T follicular helper cell (primary cell): ENCODE measurements around the gene LILRA6.
A peak's percentile ranks its signal among the peaks of the same experiment; 100 is the strongest.
"Not testable (repeated sequence)": the region's sequence is repeated elsewhere in the genome, so short reads cannot be mapped to it uniquely, and the experiment has no call there.

Source experiments
- DNase-seq: peaks from one replicate; pipeline ENCODE4 v3.0.0-alpha.2; 2020; ENCODE audit warnings: low read depth
- total RNA-seq, 2 experiments: gene quantifications; one replicate each; lab custom pipeline; 2026; lab: John Stamatoyannopoulos, UW

Gene LILRA6
- total RNA-seq = 0 to 0.42 reads per million in 2 experiments

GRCh38 chr19:54242646-54243045 lies at the start of gene LILRA6:
LILRA6 (minus strand) TSS chr19:54242790.
- not testable (repeated sequence) for DNase-seq

DNA sequence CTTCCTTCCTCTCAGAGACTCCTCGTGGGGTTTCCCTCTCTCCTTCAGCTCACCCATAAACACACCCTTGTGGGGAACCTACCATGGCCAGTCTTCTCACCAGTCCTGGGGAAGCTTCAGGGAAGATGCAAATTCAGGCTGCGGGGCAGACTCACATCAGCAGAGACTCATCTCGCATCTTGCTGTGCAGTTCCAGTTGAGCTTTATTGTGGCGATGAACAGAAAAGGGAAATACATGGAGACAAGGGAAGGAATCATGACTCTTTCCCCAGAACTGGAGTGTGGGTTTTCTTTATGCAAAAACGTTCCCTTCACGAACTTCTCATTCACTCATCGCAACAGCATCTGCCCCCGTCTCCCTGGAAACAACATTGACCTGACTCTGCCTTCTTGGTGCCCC lies 46.6 kb upstream of the LILRA6 start:
- DNase-seq = not testable (repeated sequence)

DNA sequence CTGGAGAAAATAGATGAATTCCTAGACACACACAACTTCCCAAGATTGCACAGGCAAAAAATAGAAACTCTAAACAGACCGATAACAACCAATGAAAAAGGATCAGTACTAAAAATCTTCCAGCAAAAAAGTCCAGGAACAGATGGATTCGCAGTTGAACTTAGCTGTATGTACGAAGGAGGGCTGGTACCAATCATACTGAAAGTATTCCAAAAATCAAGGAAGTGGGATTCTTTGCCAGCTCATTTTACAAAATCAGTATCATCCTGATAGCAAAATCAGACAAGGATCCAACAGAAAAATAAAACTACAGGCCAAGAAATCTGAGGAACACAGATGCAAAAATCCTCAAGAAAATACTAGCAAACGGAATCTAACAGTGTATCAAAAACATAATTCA lies 44.9 kb upstream of the LILRA6 start:
- DNase-seq = no peak

DNA sequence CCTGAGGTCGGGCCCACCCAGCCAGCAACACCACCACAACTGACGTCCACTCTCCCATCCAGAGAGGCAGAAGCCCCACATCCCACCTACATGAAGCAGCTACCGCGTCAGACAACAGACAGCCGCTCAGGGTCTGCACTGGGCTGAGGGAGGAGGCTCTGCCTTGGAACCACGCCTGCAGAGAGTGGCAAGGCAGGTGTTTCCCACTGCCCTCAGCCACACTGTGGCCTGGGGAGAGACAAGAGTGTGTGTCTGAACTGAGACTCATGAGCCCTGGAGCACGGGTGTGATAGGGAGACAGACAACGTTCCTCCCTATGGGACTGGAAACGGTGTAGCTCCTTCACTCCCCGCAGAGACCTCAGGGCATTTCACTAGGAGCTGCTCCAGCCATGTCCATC lies 43.7 kb upstream of the LILRA6 start:
- not testable (repeated sequence) for DNase-seq

DNA sequence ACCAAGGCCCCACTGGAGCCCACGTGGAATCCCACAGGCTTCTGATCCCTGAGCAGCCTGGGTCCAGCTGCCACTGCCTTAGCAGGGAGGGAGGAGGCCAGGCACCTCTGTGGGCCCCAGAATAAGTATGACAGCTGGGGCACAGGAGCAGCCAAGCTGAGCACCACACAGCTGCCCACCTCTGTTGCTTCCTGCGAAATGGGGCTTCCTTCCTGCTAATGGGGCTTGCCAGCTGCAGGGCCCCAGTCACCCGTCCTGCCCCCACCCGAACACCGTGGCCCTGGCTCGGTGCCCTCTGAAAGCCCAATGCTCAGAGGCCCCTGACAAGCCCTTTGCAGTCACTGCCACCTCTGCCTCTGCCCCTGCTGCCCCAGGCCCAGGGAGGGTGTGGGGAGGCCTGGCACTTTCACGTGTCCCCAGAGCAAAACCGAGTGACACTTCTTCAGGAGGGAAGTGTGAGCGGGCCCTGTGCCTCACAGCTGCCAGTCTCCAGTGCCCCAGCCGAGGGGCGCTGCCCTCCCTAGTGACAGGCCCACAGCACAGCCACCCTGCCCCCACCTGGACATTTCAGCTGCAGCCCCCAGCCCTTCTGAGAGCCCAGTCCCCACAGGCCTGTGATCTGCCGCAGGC lies 43.0 kb upstream of the LILRA6 start:
- not testable (repeated sequence) for DNase-seq

- no peak for DNase-seq
Measured at GRCh38 chr19:54282686-54283470, 40.3 kb upstream of the LILRA6 start.

DNA sequence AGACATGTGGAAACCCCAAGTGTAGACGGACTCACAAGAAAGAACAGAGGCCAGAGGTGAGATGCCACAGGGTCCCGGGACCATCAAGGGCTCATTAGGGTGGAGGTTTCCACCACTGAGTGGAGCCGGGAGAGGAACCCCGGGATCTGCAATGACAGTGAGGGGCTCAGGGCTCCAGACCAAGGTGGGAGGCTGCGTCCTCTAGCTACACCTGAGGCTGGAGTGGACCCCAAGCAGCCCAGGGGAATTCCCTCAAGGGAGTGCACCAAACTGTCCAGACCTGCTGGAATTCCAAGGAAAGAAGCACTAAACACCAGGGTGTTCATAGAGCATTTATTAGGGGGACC lies 39.1 kb upstream of the LILRA6 start:
- not testable (repeated sequence) for DNase-seq

- DNase-seq = no peak
Measured at GRCh38 chr19:54281007-54281728, 38.6 kb upstream of the LILRA6 start, which contains the start of gene LILRB2. LILRB2 (minus strand) TSS chr19:54281110; CDS start chr19:54280496, 614 bp downstream.

DNA sequence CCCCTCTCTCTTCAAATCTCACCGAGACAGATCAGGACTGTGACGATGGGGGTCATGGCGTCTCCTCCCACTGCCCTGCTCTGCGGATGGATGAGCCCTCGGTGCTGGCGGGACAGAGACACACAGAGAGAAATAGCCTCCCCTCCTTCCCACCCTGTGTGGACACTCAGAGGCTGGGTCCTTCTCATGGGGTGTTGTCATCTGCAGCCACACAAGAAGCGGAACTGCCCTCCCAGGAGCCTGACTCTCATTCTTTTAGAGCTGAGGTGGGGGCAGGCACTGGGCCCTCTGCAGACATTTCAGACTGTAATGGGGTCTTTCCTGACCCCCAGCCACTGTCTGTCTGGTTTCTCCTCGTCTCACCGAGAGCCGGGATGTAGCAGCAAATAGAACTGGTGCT lies 37.9 kb upstream of the LILRA6 start:
- not testable (repeated sequence) for DNase-seq

DNA sequence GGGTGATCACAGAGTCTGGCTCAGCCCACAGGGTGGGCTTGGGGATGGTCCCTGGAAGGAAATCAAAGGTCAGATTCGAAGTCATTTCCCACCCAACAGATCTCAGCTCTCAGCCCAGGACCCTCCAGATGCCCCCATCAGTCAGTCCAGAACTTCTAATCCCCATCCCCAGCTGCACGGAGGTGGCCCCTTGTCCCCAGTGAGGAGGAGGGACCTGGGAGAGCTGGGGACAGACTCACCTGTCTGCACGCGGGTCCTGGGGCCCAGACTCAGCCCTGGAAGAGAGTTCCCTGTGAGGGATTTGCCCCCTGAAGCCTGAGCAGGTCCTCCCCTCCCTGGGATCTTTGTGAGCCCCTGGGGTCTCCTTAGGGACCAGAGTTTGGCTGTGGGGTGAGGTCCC lies 37.4 kb upstream of the LILRA6 start:
- not testable (repeated sequence) for DNase-seq

GRCh38 chr19:54279406-54279962 lies 36.9 kb upstream of the LILRA6 start:
- no peak for DNase-seq

DNA sequence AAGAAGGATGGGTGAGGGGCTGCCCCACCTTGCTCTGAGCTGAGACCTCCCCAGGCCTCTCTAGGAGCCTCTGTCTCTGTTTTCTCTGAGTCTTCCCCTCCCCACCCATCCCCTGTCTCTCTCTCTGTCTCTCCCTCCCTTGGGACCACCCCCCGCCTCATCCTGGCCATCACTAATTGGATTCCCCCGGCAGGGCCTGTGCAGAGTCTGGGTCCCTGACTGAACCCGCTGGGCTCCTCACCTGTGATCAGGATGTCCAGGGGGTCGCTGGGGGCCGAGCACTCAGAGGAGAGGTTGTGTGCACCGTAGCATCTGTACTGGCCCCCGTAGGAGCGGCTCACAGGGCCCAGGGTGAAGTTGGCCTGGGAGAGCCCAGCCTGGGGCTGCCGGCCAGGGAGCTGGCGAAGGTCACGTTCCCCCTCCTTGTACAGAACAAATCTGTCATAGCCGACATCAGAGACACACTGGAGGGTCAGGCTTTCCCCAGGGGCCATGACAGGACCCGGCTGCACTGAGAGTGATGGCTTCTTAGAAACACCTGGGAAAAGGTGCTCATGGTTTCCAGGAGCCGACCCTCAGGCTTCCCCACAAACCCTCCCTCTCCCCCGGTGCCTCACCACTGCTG lies 36.1 kb upstream of the LILRA6 start:
- not testable (repeated sequence) for DNase-seq

- not testable (repeated sequence) for DNase-seq
Measured at GRCh38 chr19:54278056-54278455, 35.5 kb upstream of the LILRA6 start.

- DNase-seq = not testable (repeated sequence)
Measured at GRCh38 chr19:54277111-54277615, 34.6 kb upstream of the LILRA6 start.

DNA sequence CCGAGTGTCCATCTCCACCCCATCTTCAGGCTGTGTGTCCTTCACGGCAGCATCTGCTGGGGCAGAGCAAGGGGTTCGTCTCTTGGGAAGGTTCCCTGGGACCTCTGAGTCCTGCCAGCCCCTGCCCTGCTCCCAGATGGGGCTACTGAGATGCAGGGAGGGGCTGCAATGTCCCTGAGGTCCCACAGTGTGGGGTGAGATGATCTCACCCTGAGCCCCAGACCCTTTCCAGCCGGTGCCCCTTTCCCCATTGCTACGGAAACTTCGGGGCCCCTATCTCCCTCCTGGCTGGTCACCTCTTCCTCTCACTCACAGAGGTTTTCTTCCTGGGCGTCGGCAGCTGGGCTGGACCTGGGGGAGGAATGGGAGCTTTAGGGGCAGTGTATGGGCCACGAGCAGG lies 33.4 kb upstream of the LILRA6 start:
- DNase-seq = no peak

GRCh38 chr19:54274516-54274915 lies 31.9 kb upstream of the LILRA6 start:
- not testable (repeated sequence) for DNase-seq

- DNase-seq = no peak
Measured at GRCh38 chr19:54273821-54274220, 31.2 kb upstream of the LILRA6 start.

- not testable (repeated sequence) for DNase-seq
Measured at GRCh38 chr19:54272181-54272580, 29.6 kb upstream of the LILRA6 start.

GRCh38 chr19:54271587-54271986 lies 29.0 kb upstream of the LILRA6 start:
- not testable (repeated sequence) for DNase-seq

DNA sequence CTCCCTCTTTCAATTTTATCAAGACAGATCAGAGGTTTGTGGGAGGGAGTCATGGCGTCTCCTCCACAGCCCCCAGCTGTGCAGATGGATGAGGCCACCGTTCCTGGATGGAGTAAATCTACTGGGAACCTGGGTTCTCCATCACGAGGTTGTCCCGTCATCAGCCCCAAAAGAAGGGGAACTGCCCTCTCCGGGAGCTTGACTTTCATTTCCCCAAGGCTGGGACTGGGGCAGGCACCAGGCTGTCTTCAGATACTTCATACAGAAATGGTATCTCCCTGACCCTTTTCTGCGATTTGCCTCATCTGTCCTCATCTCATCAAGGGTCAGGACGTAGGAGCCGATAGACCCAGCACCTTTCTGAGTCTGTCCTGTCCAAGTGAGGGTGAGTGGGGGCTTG lies 28.5 kb upstream of the LILRA6 start:
- no peak for DNase-seq

DNA sequence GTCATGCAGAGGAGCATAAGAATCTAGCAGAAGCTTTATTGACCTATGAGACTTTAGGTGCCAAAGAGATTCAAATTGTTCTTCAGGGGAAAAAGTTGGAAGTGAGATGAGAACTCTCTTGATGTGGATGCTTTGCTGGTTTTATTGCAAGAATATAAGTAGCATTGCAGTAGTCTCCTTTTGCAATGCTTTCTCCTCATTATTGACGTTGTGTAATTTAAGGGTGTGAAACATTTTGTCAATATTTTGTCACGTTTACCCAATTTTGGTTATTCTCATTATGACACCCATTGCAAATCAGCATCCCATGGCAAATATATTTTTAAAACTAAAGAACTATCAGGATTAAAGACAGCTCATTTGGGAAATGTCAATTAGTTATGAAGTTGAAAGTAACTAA lies 26.3 kb upstream of the LILRA6 start:
- no peak for DNase-seq

- DNase-seq = peak; percentile 16
Measured at GRCh38 chr19:54266133-54266532, 23.5 kb upstream of the LILRA6 start.
